Measurements from ENCODE around the gene ABHD17A.

The ABHD17A gene

GRCh38 chr19:1837222-1837565 lies 48.1 kb downstream of the ABHD17A start:
- Histone ChIP-seq H3K27ac (ENCODE audit: low read length) (no peak overlapping the region), H3K36me3 (ENCODE audit: control insufficient read depth, insufficient read depth, low read length) (no peaks in the 10 kb centered on the region; the same call in 1 of the 2 replicates), H3K4me3 (ENCODE audit: low read length) (no peak overlapping the region), H3K27me3 (ENCODE audit: control insufficient read depth, insufficient read depth, low read length) (no peaks in the 10 kb centered on the region), H3K4me1 (ENCODE audit: control insufficient read depth, insufficient read depth, low read length) (peaks cover 1% of the 10 kb centered on the region; the same call in 1 of the 2 replicates), H3K9me3 (ENCODE audit: control insufficient read depth, insufficient read depth, low read length) (no peaks in the 10 kb centered on the region)
- no peak for DNase-seq (ENCODE audit: low read depth, low spot score)
- WGBS (ENCODE audit: insufficient coverage, insufficient read length) = no CpG with 5 or more reads among the region's 11 CpGs

GRCh38 chr19:1836458-1837221 lies 48.7 kb downstream of the ABHD17A start:
- no peak overlapping the region for H3K27ac ChIP-seq (ENCODE audit: low read length)
- no peaks in the 10 kb centered on the region for H3K27me3 ChIP-seq (ENCODE audit: control insufficient read depth, insufficient read depth, low read length)
- WGBS (ENCODE audit: insufficient coverage, insufficient read length) = no CpG with 5 or more reads among the region's 31 CpGs
- H3K4me3 ChIP-seq (ENCODE audit: low read length) = no peak overlapping the region
- no peak for DNase-seq (ENCODE audit: low read depth, low spot score)
- peaks cover 1% of the 10 kb centered on the region; the same call in 1 of the 2 replicates for H3K4me1 ChIP-seq (ENCODE audit: control insufficient read depth, insufficient read depth, low read length)
- no peaks in the 10 kb centered on the region; the same call in 1 of the 2 replicates for H3K36me3 ChIP-seq (ENCODE audit: control insufficient read depth, insufficient read depth, low read length)
- no peaks in the 10 kb centered on the region for H3K9me3 ChIP-seq (ENCODE audit: control insufficient read depth, insufficient read depth, low read length)

- Histone ChIP-seq H3K36me3 (ENCODE audit: control insufficient read depth, insufficient read depth, low read length) (no peaks in the 10 kb centered on the region), H3K4me1 (ENCODE audit: control insufficient read depth, insufficient read depth, low read length) (peaks cover 1% of the 10 kb centered on the region; the same call in 1 of the 2 replicates), H3K27me3 (ENCODE audit: control insufficient read depth, insufficient read depth, low read length) (no peaks in the 10 kb centered on the region), H3K27ac (ENCODE audit: low read length) (no peak overlapping the region), H3K9me3 (ENCODE audit: control insufficient read depth, insufficient read depth, low read length) (no peaks in the 10 kb centered on the region), H3K4me3 (ENCODE audit: low read length) (no peak overlapping the region)
- no CpG with 5 or more reads among the region's 15 CpGs for WGBS (ENCODE audit: insufficient coverage, insufficient read length)
- DNase-seq (ENCODE audit: low read depth, low spot score) = no peak
Observed at GRCh38 chr19:1833540-1833939, 51.8 kb downstream of the ABHD17A start.

- Histone ChIP-seq H3K4me1 (ENCODE audit: control insufficient read depth, insufficient read depth, low read length) (no peaks in the 10 kb centered on the region; the same call in 1 of the 2 replicates), H3K9me3 (ENCODE audit: control insufficient read depth, insufficient read depth, low read length) (no peaks in the 10 kb centered on the region), H3K4me3 (ENCODE audit: low read length) (no peak overlapping the region), H3K27ac (ENCODE audit: low read length) (no peak overlapping the region), H3K27me3 (ENCODE audit: control insufficient read depth, insufficient read depth, low read length) (no peaks in the 10 kb centered on the region), H3K36me3 (ENCODE audit: control insufficient read depth, insufficient read depth, low read length) (peaks cover 4% of the 10 kb centered on the region; the same call in 1 of the 2 replicates)
- WGBS (ENCODE audit: insufficient coverage, insufficient read length) = no CpG with 5 or more reads among the region's 26 CpGs
- no peak for DNase-seq (ENCODE audit: low read depth, low spot score)
Observed at GRCh38 chr19:1832046-1832663, 53.1 kb downstream of the ABHD17A start.

GRCh38 chr19:1830978-1831377 lies 54.3 kb downstream of the ABHD17A start:
- H3K4me1 ChIP-seq (ENCODE audit: control insufficient read depth, insufficient read depth, low read length) = peaks cover 3% of the 10 kb centered on the region; the same call in 1 of the 2 replicates
- no peak for DNase-seq (ENCODE audit: low read depth, low spot score)
- H3K36me3 ChIP-seq (ENCODE audit: control insufficient read depth, insufficient read depth, low read length) = peaks cover 4% of the 10 kb centered on the region; the same call in 1 of the 2 replicates
- no CpG with 5 or more reads among the region's 11 CpGs for WGBS (ENCODE audit: insufficient coverage, insufficient read length)
- no peaks in the 10 kb centered on the region for H3K9me3 ChIP-seq (ENCODE audit: control insufficient read depth, insufficient read depth, low read length)
- H3K27me3 ChIP-seq (ENCODE audit: control insufficient read depth, insufficient read depth, low read length) = no peaks in the 10 kb centered on the region
- no peak overlapping the region for H3K4me3 ChIP-seq (ENCODE audit: low read length)
- no peak overlapping the region for H3K27ac ChIP-seq (ENCODE audit: low read length)

- no CpG with 5 or more reads among the region's 15 CpGs for WGBS (ENCODE audit: insufficient coverage, insufficient read length)
- peaks cover 7% of the 10 kb centered on the region; the same call in 1 of the 2 replicates for H3K36me3 ChIP-seq (ENCODE audit: control insufficient read depth, insufficient read depth, low read length)
- no peak overlapping the region for H3K4me3 ChIP-seq (ENCODE audit: low read length)
- no peak for DNase-seq (ENCODE audit: low read depth, low spot score)
- no peaks in the 10 kb centered on the region for H3K9me3 ChIP-seq (ENCODE audit: control insufficient read depth, insufficient read depth, low read length)
- H3K4me1 ChIP-seq (ENCODE audit: control insufficient read depth, insufficient read depth, low read length) = peaks cover 3% of the 10 kb centered on the region; the same call in 1 of the 2 replicates
- no peaks in the 10 kb centered on the region for H3K27me3 ChIP-seq (ENCODE audit: control insufficient read depth, insufficient read depth, low read length)
- no peak overlapping the region for H3K27ac ChIP-seq (ENCODE audit: low read length)
Observed at GRCh38 chr19:1830568-1830967, 54.7 kb downstream of the ABHD17A start.

GRCh38 chr19:1829958-1830357 lies 55.3 kb downstream of the ABHD17A start:
- whole genome bisulfite sequencing (ENCODE audit: insufficient coverage, insufficient read length) = no CpG with 5 or more reads among the region's 11 CpGs
- H3K4me1 ChIP-seq (ENCODE audit: control insufficient read depth, insufficient read depth, low read length) = peaks cover 3% of the 10 kb centered on the region; the same call in 1 of the 2 replicates
- DNase-seq (ENCODE audit: low read depth, low spot score) = no peak
- no peak overlapping the region for H3K27ac ChIP-seq (ENCODE audit: low read length)
- peaks cover 7% of the 10 kb centered on the region; the same call in 1 of the 2 replicates for H3K36me3 ChIP-seq (ENCODE audit: control insufficient read depth, insufficient read depth, low read length)
- H3K9me3 ChIP-seq (ENCODE audit: control insufficient read depth, insufficient read depth, low read length) = no peaks in the 10 kb centered on the region
- no peak overlapping the region for H3K4me3 ChIP-seq (ENCODE audit: low read length)
- no peaks in the 10 kb centered on the region for H3K27me3 ChIP-seq (ENCODE audit: control insufficient read depth, insufficient read depth, low read length)

GRCh38 chr19:1828279-1829238 lies 56.7 kb downstream of the ABHD17A start:
- Histone ChIP-seq H3K27me3 (ENCODE audit: control insufficient read depth, insufficient read depth, low read length) (no peaks in the 10 kb centered on the region), H3K4me3 (ENCODE audit: low read length) (no peak overlapping the region), H3K36me3 (ENCODE audit: control insufficient read depth, insufficient read depth, low read length) (peaks cover 9% of the 10 kb centered on the region), H3K27ac (ENCODE audit: low read length) (no peak overlapping the region), H3K9me3 (ENCODE audit: control insufficient read depth, insufficient read depth, low read length) (no peaks in the 10 kb centered on the region), H3K4me1 (ENCODE audit: control insufficient read depth, insufficient read depth, low read length) (peaks cover 3% of the 10 kb centered on the region; the same call in 1 of the 2 replicates)
- WGBS (ENCODE audit: insufficient coverage, insufficient read length) = no CpG with 5 or more reads among the region's 57 CpGs
- no peak for DNase-seq (ENCODE audit: low read depth, low spot score)

- no CpG with 5 or more reads among the region's 41 CpGs for WGBS (ENCODE audit: insufficient coverage, insufficient read length)
- H3K27ac ChIP-seq (ENCODE audit: low read length) = no peak overlapping the region
- DNase-seq (ENCODE audit: low read depth, low spot score) = no peak
Observed at GRCh38 chr19:1827566-1828278, 57.6 kb downstream of the ABHD17A start.

More at GRCh38 chr19:1827566-1828278, 57.6 kb downstream of the ABHD17A start:
- no peaks in the 10 kb centered on the region for H3K27me3 ChIP-seq (ENCODE audit: control insufficient read depth, insufficient read depth, low read length)
- peaks cover 3% of the 10 kb centered on the region; the same call in 1 of the 2 replicates for H3K4me1 ChIP-seq (ENCODE audit: control insufficient read depth, insufficient read depth, low read length)
- no peaks in the 10 kb centered on the region for H3K9me3 ChIP-seq (ENCODE audit: control insufficient read depth, insufficient read depth, low read length)
- H3K4me3 ChIP-seq (ENCODE audit: low read length) = no peak overlapping the region
- peaks cover 9% of the 10 kb centered on the region for H3K36me3 ChIP-seq (ENCODE audit: control insufficient read depth, insufficient read depth, low read length)

All from iPS DF 6.9 (cell line).